Left ventricle myocardium inferior (tissue), 1 donor: ENCODE data around the gene C1orf122. TPM values are rescaled to one million over a fixed set of nuclear protein-coding genes. Genes with fewer than 3 reads are reported as not detected.

Source experiments
- DNase-seq: peaks from one replicate; pipeline ENCODE4 v3.0.0-alpha.2; 2020
- H3K27ac ChIP-seq: fragments of 200-600 bp; replicated peaks from 2 replicates; pipeline ENCODE4 v1.8.0; 2021
- H3K27me3 ChIP-seq: fragments of 200-600 bp; 2 replicates; pipeline ENCODE4 v1.8.0; 2021; ENCODE audit warnings: low read depth
- H3K36me3 ChIP-seq: fragments of 200-600 bp; 2 replicates; pipeline ENCODE4 v1.8.0; 2021
- H3K4me1 ChIP-seq: fragments of 200-600 bp; 2 replicates; pipeline ENCODE4 v1.8.0; 2021
- H3K4me3 ChIP-seq: fragments of 200-600 bp; 2 replicates; pipeline ENCODE4 v1.8.0; 2021; ENCODE audit warnings: mild to moderate bottlenecking, moderate library complexity
- H3K9me3 ChIP-seq: fragments of 200-600 bp; replicated peaks from 2 replicates; pipeline ENCODE4 v1.8.0; 2021
- intact Hi-C: fragments of 100-400 bp; cut with micrococcal nuclease; formaldehyde crosslinking; loops from one replicate; pipeline ENCODE4 v1.11.0; 2022
- total RNA-seq: library from RNA; stranded (reverse); fragmentation: NEBNext Ultra II Directional; extraction: Animal tissue kit (Norgen Biotek cat#: 25700); gene quantifications from one replicate; pipeline ENCODE4 v1.2.1, GENCODE V29; 2021
- TF ChIP-seq, protein P1 (sequence below): fragments of 200-600 bp; IDR thresholded peaks from 2 replicates; pipeline ENCODE4 v1.8.0; 2021; ENCODE audit warnings: antibody characterized with exemption, mild to moderate bottlenecking, borderline replicate concordance
- donor health status: DM: no; HTN: yes; CAD: no; lungs with severe emphysema.

The C1orf122 gene
- total RNA-seq, 1 donor from 2014 or later, result 47.3 TPM

GRCh38 chr1:37809942-37810341, 2.4 kb downstream of the C1orf122 start:
- Histone ChIP-seq H3K9me3 (no peaks in the 10 kb centered on the region), H3K4me3 (no peak overlapping the region), H3K27me3 (no peaks in the 10 kb centered on the region), H3K27ac (peak overlapping the region; percentile 98), H3K36me3 (peaks cover 26% of the 10 kb centered on the region), H3K4me1 (peaks cover 50% of the 10 kb centered on the region)
- intact Hi-C loops, result no loop called here
- TF ChIP-seq, protein P1, sequence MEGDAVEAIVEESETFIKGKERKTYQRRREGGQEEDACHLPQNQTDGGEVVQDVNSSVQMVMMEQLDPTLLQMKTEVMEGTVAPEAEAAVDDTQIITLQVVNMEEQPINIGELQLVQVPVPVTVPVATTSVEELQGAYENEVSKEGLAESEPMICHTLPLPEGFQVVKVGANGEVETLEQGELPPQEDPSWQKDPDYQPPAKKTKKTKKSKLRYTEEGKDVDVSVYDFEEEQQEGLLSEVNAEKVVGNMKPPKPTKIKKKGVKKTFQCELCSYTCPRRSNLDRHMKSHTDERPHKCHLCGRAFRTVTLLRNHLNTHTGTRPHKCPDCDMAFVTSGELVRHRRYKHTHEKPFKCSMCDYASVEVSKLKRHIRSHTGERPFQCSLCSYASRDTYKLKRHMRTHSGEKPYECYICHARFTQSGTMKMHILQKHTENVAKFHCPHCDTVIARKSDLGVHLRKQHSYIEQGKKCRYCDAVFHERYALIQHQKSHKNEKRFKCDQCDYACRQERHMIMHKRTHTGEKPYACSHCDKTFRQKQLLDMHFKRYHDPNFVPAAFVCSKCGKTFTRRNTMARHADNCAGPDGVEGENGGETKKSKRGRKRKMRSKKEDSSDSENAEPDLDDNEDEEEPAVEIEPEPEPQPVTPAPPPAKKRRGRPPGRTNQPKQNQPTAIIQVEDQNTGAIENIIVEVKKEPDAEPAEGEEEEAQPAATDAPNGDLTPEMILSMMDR, result no peak
- no peak for DNase-seq

DNA sequence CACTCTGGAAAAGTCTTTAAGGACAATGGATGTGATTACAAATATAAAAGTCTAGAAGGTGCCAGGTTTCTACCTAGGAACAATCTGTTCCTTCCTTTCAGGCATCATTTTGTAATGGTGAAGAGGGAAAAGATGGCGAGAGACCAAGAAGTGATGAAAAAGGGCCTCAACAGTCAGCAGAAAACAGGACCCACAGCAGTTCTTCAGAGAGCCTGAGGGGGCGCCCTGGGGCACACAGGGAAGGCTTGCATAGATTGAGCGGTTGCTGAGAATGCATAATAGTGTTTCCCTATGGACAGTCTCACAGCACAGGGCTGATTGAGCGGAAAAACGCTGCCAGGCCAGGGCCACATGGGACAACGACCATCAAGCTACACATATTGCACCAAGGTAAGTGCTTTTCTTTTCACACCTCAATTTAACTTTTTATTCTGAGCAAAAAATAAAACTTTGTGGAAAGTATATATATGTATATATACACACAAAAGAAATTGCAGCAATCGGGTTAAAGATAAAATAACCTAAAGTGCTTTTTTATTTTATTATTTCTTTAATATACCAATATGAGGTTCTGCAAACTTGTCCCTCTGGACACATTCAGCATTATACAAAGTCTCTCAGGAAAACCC, 3.6 kb downstream of the C1orf122 start:
- Histone ChIP-seq H3K27ac (no peak overlapping the region), H3K27me3 (no peaks in the 10 kb centered on the region), H3K4me1 (peaks cover 48% of the 10 kb centered on the region), H3K9me3 (no peaks in the 10 kb centered on the region), H3K4me3 (no peak overlapping the region), H3K36me3 (peaks cover 25% of the 10 kb centered on the region)
- TF ChIP-seq, protein P1, result peak; percentile 83
- peak; percentile 48 for DNase-seq
- intact Hi-C loops, result no loop called here

GRCh38 chr1:37813529-37814145, 6.0 kb downstream of the C1orf122 start:
- Histone ChIP-seq H3K27ac (no peak overlapping the region), H3K27me3 (no peaks in the 10 kb centered on the region), H3K4me3 (no peak overlapping the region), H3K36me3 (peaks cover 39% of the 10 kb centered on the region), H3K4me1 (peaks cover 34% of the 10 kb centered on the region), H3K9me3 (no peaks in the 10 kb centered on the region)
- no peak for DNase-seq
- intact Hi-C loops, result no loop called here
- TF ChIP-seq, protein P1, result no peak

DNA sequence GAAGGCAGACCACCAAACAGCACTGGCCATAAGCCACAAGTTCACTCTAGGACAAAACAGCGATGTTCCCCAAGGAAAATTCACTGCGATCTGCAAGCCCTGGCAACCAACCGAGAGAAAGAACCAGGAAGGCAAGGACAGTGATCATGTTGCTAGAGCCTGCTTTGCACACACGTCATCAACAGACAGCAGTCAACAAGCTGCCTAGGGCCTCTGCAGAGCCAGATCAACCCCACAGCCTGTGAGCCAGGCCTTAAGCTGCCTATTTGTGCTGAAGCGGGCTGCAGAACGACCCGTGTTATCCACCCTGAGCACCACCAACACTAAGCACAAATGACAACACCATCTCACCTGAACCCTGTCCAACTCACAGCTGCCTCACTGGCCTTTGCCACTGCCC, 6.7 kb downstream of the C1orf122 start:
- H3K27ac ChIP-seq, result no peak overlapping the region
- intact Hi-C loops, result no loop called here
- H3K36me3 ChIP-seq, result peaks cover 45% of the 10 kb centered on the region
- H3K27me3 ChIP-seq, result no peaks in the 10 kb centered on the region
- TF ChIP-seq, protein P1, result no peak
- H3K9me3 ChIP-seq, result no peaks in the 10 kb centered on the region
- no peak for DNase-seq
- no peak overlapping the region for H3K4me3 ChIP-seq
- peaks cover 28% of the 10 kb centered on the region for H3K4me1 ChIP-seq

DNA sequence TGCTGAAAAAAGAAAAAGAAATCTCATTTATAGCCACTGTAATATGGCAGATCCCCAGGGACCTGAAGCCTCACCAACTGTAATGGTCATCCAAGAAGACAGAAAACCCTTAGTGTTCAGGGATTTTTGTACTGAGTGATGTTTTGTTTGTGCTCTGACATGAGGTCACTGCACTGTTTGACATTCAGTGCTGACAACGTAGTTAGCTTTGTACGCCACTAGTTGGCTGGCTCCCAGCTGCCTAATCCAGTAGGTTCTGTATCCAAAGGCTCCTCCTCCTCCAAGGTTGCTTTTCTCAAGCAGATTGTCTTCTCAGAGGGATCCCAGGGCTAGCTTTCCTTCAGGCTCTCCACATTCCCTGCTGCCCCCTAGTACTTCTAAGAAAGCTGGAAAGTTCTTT, 9.9 kb downstream of the C1orf122 start:
- no peak overlapping the region for H3K4me3 ChIP-seq
- TF ChIP-seq, protein P1, result no peak
- peaks cover 75% of the 10 kb centered on the region for H3K36me3 ChIP-seq
- intact Hi-C loops, result no loop called here
- no peaks in the 10 kb centered on the region for H3K9me3 ChIP-seq
- no peak overlapping the region for H3K27ac ChIP-seq
- DNase-seq, result peak; percentile 33
- H3K27me3 ChIP-seq, result no peaks in the 10 kb centered on the region
- H3K4me1 ChIP-seq, result peaks cover 7% of the 10 kb centered on the region
